GM21737 (cell line): Measurements from ENCODE around the gene UHRF2.
"Not testable (repeated sequence)": the region's sequence is repeated elsewhere in the genome, so short reads cannot be mapped to it uniquely, and the experiment has no call there.

Experiments
- ATAC-seq: cut with Tn5 transposase; IDR thresholded peaks from one replicate; pipeline ENCODE4 v1.9.1; 2021; ENCODE audit warnings: mild to moderate bottlenecking, moderate library complexity; ENCODE audit not compliant: unreplicated experiment

The UHRF2 gene

GRCh38 chr9:6412487-6413364 lies at the start of gene UHRF2:
Gene UHRF2, plus strand, starts transcription at chr9:6413199. Its CDS starts 292 bp downstream, at chr9:6413491.
- peak; percentile 84 for ATAC-seq

GRCh38 chr9:6367128-6367890 lies 45.7 kb upstream of the UHRF2 start:
- no peak for ATAC-seq

GRCh38 chr9:6368831-6369230 lies 44.2 kb upstream of the UHRF2 start:
- no peak for ATAC-seq

- ATAC-seq, result not testable (repeated sequence)
Observed at GRCh38 chr9:6381477-6382012, 31.5 kb upstream of the UHRF2 start.

- no peak for ATAC-seq
Observed at GRCh38 chr9:6382681-6383080, 30.3 kb upstream of the UHRF2 start.

GRCh38 chr9:6383551-6384225 lies 29.3 kb upstream of the UHRF2 start:
- no peak for ATAC-seq

DNA sequence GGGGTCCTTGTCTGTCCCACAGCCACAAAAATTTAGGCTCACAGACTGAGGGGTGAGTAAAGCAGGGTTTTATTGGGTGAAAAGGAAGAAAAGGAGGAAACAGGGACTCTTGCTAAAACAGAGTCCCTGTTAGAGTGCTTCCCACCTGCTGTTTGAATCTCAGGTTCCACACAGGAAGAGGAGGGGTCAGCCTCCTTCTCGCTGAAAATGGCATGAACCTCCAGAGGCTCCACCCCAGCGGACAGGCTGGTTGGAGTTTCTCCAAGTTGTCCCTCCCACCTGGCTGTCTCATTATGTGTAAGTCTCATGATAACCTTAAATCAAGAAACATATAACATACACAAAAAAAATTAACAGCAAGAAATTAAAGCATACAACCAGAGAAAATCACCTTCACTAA lies 28.3 kb upstream of the UHRF2 start:
- no peak for ATAC-seq

DNA sequence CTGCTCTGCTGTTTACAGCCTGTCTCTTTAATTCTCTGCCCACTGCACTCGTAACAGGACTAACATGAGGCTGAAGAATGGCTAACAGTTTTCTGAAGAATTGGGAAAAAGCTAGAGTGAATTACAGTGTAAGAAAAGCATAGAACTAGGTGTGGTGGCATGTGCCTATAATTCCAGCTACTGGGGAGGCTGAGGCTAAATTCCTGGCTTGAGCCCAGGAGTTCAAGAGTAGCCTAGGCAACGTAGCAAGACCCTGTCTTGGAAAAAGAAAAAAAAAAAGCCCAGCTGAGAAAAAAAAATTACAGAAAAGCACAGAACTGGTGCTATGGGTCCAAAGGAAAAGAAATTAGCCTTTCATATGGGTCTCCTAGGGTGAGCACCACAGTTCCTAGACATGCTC lies 13.9 kb upstream of the UHRF2 start:
- ATAC-seq, result no peak

GRCh38 chr9:6405371-6405770 lies 7.6 kb upstream of the UHRF2 start:
- no peak for ATAC-seq

DNA sequence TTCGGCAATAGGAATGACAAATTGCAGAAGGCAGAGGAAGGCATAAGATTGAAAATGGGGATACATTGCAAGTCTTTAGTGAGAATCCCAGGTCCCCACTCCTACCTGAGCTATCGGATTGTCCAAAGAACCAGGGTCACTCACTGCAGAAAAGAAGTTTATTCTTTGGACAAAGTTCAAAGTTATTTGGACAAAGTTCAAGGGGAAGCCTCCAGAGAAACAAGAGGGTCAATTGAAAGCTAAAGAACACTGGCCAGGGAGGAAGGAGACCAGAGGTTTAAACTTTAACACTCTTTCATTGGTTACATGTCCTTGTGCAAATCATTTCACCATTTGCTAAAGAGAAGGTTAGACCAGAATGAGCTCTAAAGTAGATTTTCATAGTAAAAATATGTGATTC lies 5.2 kb upstream of the UHRF2 start:
- ATAC-seq, result no peak

DNA sequence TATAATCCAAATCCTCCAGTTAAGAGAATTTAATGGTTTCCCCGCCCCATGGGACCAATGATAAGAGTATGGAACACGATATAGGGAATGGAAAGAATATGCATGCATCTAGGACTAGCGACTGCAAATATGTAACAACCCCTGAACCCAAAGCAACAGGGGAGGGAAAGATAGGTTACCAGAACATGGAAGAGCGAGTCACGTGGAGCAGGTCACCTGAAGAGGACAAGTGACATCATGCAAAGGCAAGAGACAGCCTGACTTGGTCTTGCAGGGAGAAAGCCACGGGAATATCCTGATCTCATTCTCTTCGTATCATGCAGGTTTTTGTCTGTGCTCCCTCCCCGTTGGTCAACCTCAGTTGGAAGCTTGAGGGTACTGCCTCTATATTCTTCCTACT lies 4.7 kb upstream of the UHRF2 start:
- ATAC-seq, result no peak

- no peak for ATAC-seq
Observed at GRCh38 chr9:6409811-6410210, 3.2 kb upstream of the UHRF2 start.

DNA sequence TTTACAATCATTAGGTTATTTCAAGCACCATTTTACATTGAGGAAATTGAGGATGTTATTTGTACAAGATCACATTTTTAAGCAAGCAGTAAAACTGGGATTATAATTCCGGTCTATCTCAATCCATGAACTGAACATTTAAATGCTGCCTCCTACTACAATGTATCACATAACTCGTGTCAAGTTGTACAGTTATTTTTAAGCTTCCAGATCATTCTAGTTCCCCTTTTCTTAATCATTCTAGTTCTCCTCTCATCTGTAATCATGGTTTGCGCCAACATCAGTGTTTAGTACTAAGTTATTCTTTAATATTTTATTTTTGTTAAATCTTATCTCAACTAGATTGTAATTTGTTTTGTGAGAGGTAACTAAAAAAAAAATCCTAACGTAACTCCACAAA lies 2.4 kb upstream of the UHRF2 start:
- no peak for ATAC-seq

DNA sequence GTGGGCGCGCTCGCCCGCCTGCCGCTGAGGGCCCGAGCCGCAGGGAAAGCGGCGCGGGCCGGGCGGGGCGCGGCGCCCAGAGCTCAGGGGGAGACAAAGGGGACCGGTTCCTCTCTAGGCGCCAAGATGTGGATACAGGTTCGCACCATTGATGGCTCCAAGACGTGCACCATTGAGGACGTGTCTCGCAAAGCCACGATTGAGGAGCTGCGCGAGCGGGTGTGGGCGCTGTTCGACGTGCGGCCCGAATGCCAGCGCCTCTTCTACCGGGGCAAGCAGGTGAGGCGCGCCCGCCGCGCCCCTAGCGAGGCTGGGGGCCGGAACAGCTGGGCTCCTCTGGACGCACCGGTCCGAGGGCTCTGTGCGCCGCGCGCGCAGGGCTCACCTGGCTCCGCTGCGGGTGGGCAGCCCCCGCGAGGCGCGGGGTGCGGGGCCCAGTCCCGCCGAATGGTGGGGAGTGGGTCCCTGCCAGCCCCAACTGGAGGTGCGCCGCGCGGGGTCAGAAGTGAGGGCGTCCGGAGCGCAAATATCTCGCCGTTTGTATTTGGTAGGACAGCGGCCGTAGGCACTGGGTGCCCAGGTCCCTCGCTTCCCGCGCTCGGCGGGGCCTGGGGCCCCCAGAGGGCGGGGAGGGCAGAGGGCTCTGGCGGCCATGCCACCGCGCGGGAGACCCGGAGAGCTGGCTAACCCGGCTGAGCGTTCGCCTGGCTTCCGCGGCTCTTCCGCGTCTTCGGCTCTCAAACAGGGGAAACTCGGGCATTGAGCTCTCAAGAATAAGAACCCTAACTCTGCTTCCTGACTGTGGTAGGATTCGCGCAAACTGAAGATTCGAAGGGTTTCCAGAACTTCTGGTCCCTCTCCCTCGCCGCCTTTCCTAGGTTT lies 607 bp downstream of the UHRF2 start:
- ATAC-seq, result peak; percentile 15

DNA sequence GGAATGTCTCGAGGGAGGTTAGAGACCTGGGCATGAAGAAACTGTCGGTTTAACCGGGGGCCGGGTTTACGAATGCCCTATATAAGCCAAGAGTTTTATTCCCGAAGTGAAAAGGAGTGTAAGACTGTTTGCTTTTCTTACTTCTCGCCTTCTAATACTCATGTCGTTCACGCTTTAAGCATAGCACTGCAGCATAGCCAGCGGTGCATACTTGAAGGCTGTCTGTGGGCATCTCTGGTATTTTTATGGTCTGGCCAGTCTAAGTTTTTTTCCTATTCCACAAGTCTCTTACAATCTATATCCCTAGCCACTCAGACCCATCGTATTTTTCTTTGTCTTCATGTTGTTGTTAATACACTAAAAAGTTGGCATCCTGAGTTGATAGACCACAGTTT lies 1.2 kb downstream of the UHRF2 start:
- no peak for ATAC-seq

GRCh38 chr9:6415266-6415665 lies 2.3 kb downstream of the UHRF2 start:
- no peak for ATAC-seq

DNA sequence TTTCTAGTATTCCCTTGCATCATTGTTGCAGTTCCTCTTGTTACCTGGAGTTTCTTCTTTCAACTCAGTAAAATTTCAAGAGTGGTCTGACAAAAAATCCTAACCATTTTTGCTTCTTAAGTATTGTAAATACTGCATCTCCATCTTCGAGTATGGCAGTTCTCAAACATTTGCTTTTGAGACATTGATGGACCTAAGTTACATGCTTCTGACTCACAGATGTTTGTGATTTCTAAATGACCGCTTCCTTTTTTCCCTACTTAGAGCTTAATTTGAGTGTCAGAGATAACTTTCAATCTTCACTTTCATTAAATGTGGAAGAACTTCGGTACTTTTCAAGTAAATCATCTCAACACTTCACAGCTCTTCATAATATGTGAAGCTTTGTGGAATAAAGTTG lies 4.2 kb downstream of the UHRF2 start:
- no peak for ATAC-seq

DNA sequence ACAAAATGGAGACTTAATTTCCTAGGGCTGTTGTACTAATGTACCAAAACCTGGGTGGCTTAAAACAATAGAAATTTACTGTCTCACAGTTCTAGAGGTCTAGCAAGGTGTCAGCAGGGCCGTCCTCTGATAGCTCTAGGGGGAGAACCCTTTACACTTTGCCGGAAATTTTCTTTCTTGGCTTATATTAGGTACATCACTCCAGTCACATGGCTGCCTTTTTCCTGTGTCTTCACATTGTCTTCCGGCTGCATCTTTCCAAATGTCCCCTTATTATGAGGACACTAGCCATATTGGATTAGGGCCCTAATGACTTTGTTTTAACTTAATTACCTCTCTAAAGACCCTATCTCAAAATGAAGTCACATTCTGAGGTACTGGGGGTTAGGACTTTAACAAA lies 5.8 kb downstream of the UHRF2 start:
- ATAC-seq, result no peak

GRCh38 chr9:6424940-6425339 lies 11.9 kb downstream of the UHRF2 start:
- no peak for ATAC-seq

DNA sequence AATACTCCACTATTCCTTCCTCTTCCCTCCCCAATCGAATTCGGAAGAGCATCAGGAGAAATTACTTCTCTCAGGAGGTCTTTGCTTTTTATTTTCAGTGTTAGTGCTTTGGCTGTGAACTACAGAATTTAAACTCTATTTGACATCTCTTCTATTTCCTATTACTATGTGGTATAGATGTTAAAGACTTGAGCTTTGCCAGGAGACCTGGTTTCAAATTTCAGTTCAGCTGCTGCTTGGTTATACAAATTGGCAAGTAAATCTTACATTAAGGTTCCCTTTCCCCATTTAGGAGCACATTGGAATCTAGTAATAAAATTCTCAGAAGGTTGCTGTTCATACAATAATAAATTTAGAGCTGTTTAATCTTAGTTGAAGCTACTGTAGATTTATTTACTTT lies 13.1 kb downstream of the UHRF2 start:
- ATAC-seq, result no peak
